Measurements from ENCODE around the gene CFAP92.

Gene CFAP92

GRCh38 chr3:128919988-128920387 lies 73.9 kb downstream of the CFAP92 start:
- WGBS (ENCODE audit: insufficient coverage, insufficient read length) = no CpG with 5 or more reads among the region's 1 CpG
- H3K27ac ChIP-seq (ENCODE audit: low read length) = no peak overlapping the region
- H3K36me3 ChIP-seq (ENCODE audit: control insufficient read depth, insufficient read depth, low read length) = no peaks in the 10 kb centered on the region
- H3K4me3 ChIP-seq (ENCODE audit: low read length) = no peak overlapping the region
- H3K27me3 ChIP-seq (ENCODE audit: control insufficient read depth, insufficient read depth, low read length) = no peaks in the 10 kb centered on the region
- H3K4me1 ChIP-seq (ENCODE audit: control insufficient read depth, insufficient read depth, low read length) = no peaks in the 10 kb centered on the region
- DNase-seq (ENCODE audit: low read depth, low spot score) = no peak
- H3K9me3 ChIP-seq (ENCODE audit: control insufficient read depth, insufficient read depth, low read length) = peaks cover 10% of the 10 kb centered on the region

DNA sequence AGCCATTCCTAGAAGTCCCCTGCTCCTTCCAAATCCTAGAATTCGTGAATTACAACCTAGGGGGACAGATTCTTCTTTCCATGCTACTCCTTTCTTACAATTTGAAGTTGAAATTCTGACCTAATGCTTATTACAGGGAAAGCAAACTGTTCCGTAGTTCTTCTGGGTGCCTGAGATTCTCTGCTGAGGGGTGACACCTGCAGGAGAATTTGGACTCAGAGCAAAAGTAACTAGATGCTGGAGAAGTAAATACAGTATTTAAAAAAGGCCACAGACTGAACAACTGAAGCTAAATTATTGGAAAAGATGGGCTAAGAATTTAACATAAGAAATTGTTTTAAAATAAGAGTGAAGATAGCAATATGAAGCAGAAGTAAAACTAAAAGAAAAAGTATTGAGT lies 76.6 kb downstream of the CFAP92 start:
- DNase-seq (ENCODE audit: low read depth, low spot score) = no peak
- Histone ChIP-seq H3K27me3 (ENCODE audit: control insufficient read depth, insufficient read depth, low read length) (no peaks in the 10 kb centered on the region), H3K36me3 (ENCODE audit: control insufficient read depth, insufficient read depth, low read length) (peaks cover 4% of the 10 kb centered on the region; the same call in 1 of the 2 replicates), H3K27ac (ENCODE audit: low read length) (no peak overlapping the region), H3K4me3 (ENCODE audit: low read length) (no peak overlapping the region), H3K4me1 (ENCODE audit: control insufficient read depth, insufficient read depth, low read length) (no peaks in the 10 kb centered on the region), H3K9me3 (ENCODE audit: control insufficient read depth, insufficient read depth, low read length) (peaks cover 5% of the 10 kb centered on the region)
- WGBS (ENCODE audit: insufficient coverage, insufficient read length) = no CpG with 5 or more reads among the region's 2 CpGs

GRCh38 chr3:128914966-128915645 lies 78.8 kb downstream of the CFAP92 start:
- Histone ChIP-seq H3K27me3 (ENCODE audit: control insufficient read depth, insufficient read depth, low read length) (no peaks in the 10 kb centered on the region), H3K36me3 (ENCODE audit: control insufficient read depth, insufficient read depth, low read length) (peaks cover 13% of the 10 kb centered on the region), H3K4me1 (ENCODE audit: control insufficient read depth, insufficient read depth, low read length) (no peaks in the 10 kb centered on the region), H3K4me3 (ENCODE audit: low read length) (no peak overlapping the region), H3K9me3 (ENCODE audit: control insufficient read depth, insufficient read depth, low read length) (no peaks in the 10 kb centered on the region), H3K27ac (ENCODE audit: low read length) (no peak overlapping the region)
- WGBS (ENCODE audit: insufficient coverage, insufficient read length) = no CpG with 5 or more reads among the region's 10 CpGs
- no peak for DNase-seq (ENCODE audit: low read depth, low spot score)

- H3K27ac ChIP-seq (ENCODE audit: low read length) = no peak overlapping the region
- WGBS (ENCODE audit: insufficient coverage, insufficient read length) = no CpG with 5 or more reads among the region's 7 CpGs
- peaks cover 35% of the 10 kb centered on the region for H3K36me3 ChIP-seq (ENCODE audit: control insufficient read depth, insufficient read depth, low read length)
Observed at GRCh38 chr3:128911911-128912310, 82.0 kb downstream of the CFAP92 start.

DNA sequence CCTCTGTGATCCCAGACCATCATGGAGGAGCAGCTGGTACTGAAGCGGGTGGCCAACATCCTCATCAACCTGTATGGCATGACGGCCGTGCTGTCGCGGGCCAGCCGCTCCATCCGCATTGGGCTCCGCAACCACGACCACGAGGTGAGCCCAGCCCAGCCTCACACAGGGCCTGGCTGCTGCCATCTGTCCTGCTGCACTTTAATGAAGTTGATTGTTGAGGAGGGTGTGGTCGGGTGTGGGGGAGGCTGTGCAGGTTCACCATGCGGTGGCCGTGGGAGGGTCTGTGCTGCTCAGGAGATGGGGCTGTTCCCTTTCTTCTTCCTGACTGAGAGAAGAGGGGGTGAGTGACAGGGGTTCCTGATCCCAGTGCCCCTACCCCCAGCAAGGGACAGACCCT lies 83.9 kb downstream of the CFAP92 start:
- no peaks in the 10 kb centered on the region for H3K4me1 ChIP-seq (ENCODE audit: control insufficient read depth, insufficient read depth, low read length)
- H3K4me3 ChIP-seq (ENCODE audit: low read length) = no peak overlapping the region
- no peak for DNase-seq (ENCODE audit: low read depth, low spot score)
- H3K27me3 ChIP-seq (ENCODE audit: control insufficient read depth, insufficient read depth, low read length) = no peaks in the 10 kb centered on the region
- no peak overlapping the region for H3K27ac ChIP-seq (ENCODE audit: low read length)
- H3K36me3 ChIP-seq (ENCODE audit: control insufficient read depth, insufficient read depth, low read length) = peaks cover 42% of the 10 kb centered on the region
- WGBS (ENCODE audit: insufficient coverage, insufficient read length) = no CpG with 5 or more reads among the region's 13 CpGs
- H3K9me3 ChIP-seq (ENCODE audit: control insufficient read depth, insufficient read depth, low read length) = no peaks in the 10 kb centered on the region

More at GRCh38 chr3:128911911-128912310, 82.0 kb downstream of the CFAP92 start:
- no peaks in the 10 kb centered on the region for H3K27me3 ChIP-seq (ENCODE audit: control insufficient read depth, insufficient read depth, low read length)
- DNase-seq (ENCODE audit: low read depth, low spot score) = no peak
- no peak overlapping the region for H3K4me3 ChIP-seq (ENCODE audit: low read length)
- H3K9me3 ChIP-seq (ENCODE audit: control insufficient read depth, insufficient read depth, low read length) = no peaks in the 10 kb centered on the region
- H3K4me1 ChIP-seq (ENCODE audit: control insufficient read depth, insufficient read depth, low read length) = no peaks in the 10 kb centered on the region

DNA sequence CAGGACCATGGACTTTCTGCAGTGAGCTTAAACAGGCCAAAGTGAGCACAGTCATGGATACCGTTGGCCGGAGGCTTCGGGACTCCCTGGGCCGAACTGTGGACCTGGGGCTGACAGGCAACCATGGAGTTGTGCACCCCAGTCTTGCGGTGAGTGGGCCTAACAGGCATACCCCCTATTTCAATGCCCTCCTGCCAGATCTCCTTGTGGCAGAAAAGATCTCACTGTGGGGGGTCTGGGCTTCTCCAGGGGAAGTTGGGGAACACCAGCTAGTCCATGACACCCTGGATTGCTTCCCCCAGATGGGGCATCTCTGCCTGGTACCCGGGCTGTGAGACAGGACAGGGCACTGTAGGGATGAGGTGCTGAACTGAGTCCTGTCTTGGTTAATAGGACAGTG lies 84.9 kb downstream of the CFAP92 start:
- Histone ChIP-seq H3K4me1 (ENCODE audit: control insufficient read depth, insufficient read depth, low read length) (no peaks in the 10 kb centered on the region), H3K27me3 (ENCODE audit: control insufficient read depth, insufficient read depth, low read length) (no peaks in the 10 kb centered on the region), H3K9me3 (ENCODE audit: control insufficient read depth, insufficient read depth, low read length) (no peaks in the 10 kb centered on the region), H3K27ac (ENCODE audit: low read length) (no peak overlapping the region), H3K36me3 (ENCODE audit: control insufficient read depth, insufficient read depth, low read length) (peaks cover 49% of the 10 kb centered on the region), H3K4me3 (ENCODE audit: low read length) (no peak overlapping the region)
- DNase-seq (ENCODE audit: low read depth, low spot score) = no peak
- WGBS (ENCODE audit: insufficient coverage, insufficient read length) = no CpG with 5 or more reads among the region's 6 CpGs

GRCh38 chr3:128907706-128908445 lies 86.0 kb downstream of the CFAP92 start:
- no peak for DNase-seq (ENCODE audit: low read depth, low spot score)
- Histone ChIP-seq H3K9me3 (ENCODE audit: control insufficient read depth, insufficient read depth, low read length) (no peaks in the 10 kb centered on the region), H3K27me3 (ENCODE audit: control insufficient read depth, insufficient read depth, low read length) (no peaks in the 10 kb centered on the region), H3K4me3 (ENCODE audit: low read length) (no peak overlapping the region), H3K36me3 (ENCODE audit: control insufficient read depth, insufficient read depth, low read length) (peaks cover 55% of the 10 kb centered on the region), H3K4me1 (ENCODE audit: control insufficient read depth, insufficient read depth, low read length) (no peaks in the 10 kb centered on the region), H3K27ac (ENCODE audit: low read length) (no peak overlapping the region)
- WGBS (ENCODE audit: insufficient coverage, insufficient read length) = no CpG with 5 or more reads among the region's 15 CpGs

- H3K4me3 ChIP-seq (ENCODE audit: low read length) = no peak overlapping the region
- H3K27me3 ChIP-seq (ENCODE audit: control insufficient read depth, insufficient read depth, low read length) = no peaks in the 10 kb centered on the region
- no CpG with 5 or more reads among the region's 7 CpGs for WGBS (ENCODE audit: insufficient coverage, insufficient read length)
- no peak overlapping the region for H3K27ac ChIP-seq (ENCODE audit: low read length)
- no peaks in the 10 kb centered on the region for H3K4me1 ChIP-seq (ENCODE audit: control insufficient read depth, insufficient read depth, low read length)
- no peaks in the 10 kb centered on the region for H3K9me3 ChIP-seq (ENCODE audit: control insufficient read depth, insufficient read depth, low read length)
- peaks cover 56% of the 10 kb centered on the region for H3K36me3 ChIP-seq (ENCODE audit: control insufficient read depth, insufficient read depth, low read length)
- no peak for DNase-seq (ENCODE audit: low read depth, low spot score)
Observed at GRCh38 chr3:128906804-128907525, 86.9 kb downstream of the CFAP92 start.

DNA sequence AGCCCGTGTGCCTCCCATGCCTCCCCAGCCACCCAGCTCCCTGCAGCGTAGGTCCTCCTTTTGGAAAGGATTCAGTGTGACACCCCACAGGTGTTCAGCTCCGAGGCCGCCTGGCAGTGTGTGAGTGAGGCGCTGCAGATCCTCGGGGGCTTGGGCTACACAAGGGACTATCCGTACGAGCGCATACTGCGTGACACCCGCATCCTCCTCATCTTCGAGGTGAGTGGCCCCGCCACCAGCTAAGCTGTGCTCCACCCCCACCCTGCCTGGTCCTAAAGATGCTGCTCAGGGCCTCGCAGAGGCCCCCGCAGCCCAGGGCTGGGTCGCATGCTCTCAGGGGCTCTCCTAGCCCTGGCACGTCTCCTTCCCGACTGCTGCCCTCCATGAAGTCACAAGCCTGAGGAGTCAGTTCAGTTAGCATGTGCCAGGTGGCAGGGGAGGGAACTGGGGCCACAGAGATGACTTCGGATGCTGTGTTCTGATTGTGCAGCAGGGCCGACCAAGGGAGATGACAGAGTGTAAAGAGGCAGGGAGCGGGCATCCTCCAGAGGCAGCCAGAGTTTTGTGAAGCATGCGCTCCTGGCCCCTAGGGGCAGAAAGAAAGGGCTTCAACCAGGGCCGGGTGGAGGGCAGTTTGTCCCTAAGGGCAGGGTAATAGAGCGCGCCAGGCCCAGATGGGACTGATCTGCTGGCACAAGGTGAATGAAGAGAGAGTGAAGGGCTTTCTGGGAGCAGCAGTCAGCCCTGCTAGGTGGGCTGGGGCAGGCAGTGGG lies 87.7 kb downstream of the CFAP92 start:
- Histone ChIP-seq H3K4me3 (ENCODE audit: low read length) (no peak overlapping the region; the same call in 1 of the 2 replicates), H3K9me3 (ENCODE audit: control insufficient read depth, insufficient read depth, low read length) (no peaks in the 10 kb centered on the region), H3K36me3 (ENCODE audit: control insufficient read depth, insufficient read depth, low read length) (peaks cover 57% of the 10 kb centered on the region), H3K27me3 (ENCODE audit: control insufficient read depth, insufficient read depth, low read length) (no peaks in the 10 kb centered on the region), H3K4me1 (ENCODE audit: control insufficient read depth, insufficient read depth, low read length) (no peaks in the 10 kb centered on the region), H3K27ac (ENCODE audit: low read length) (no peak overlapping the region)
- no CpG with 5 or more reads among the region's 25 CpGs for WGBS (ENCODE audit: insufficient coverage, insufficient read length)
- no peak for DNase-seq (ENCODE audit: low read depth, low spot score)

- no peaks in the 10 kb centered on the region for H3K9me3 ChIP-seq (ENCODE audit: control insufficient read depth, insufficient read depth, low read length)
- no peaks in the 10 kb centered on the region for H3K27me3 ChIP-seq (ENCODE audit: control insufficient read depth, insufficient read depth, low read length)
- whole genome bisulfite sequencing (ENCODE audit: insufficient coverage, insufficient read length) = no CpG with 5 or more reads among the region's 12 CpGs
- DNase-seq (ENCODE audit: low read depth, low spot score) = no peak
- H3K36me3 ChIP-seq (ENCODE audit: control insufficient read depth, insufficient read depth, low read length) = peaks cover 53% of the 10 kb centered on the region
- H3K4me1 ChIP-seq (ENCODE audit: control insufficient read depth, insufficient read depth, low read length) = no peaks in the 10 kb centered on the region
- no peak overlapping the region for H3K4me3 ChIP-seq (ENCODE audit: low read length)
- no peak overlapping the region for H3K27ac ChIP-seq (ENCODE audit: low read length)
Observed at GRCh38 chr3:128903501-128903900, 90.4 kb downstream of the CFAP92 start.

All from iPS DF 6.9 (cell line).